Measurements from ENCODE around the gene HDAC4.

HDAC4 gene

DNA sequence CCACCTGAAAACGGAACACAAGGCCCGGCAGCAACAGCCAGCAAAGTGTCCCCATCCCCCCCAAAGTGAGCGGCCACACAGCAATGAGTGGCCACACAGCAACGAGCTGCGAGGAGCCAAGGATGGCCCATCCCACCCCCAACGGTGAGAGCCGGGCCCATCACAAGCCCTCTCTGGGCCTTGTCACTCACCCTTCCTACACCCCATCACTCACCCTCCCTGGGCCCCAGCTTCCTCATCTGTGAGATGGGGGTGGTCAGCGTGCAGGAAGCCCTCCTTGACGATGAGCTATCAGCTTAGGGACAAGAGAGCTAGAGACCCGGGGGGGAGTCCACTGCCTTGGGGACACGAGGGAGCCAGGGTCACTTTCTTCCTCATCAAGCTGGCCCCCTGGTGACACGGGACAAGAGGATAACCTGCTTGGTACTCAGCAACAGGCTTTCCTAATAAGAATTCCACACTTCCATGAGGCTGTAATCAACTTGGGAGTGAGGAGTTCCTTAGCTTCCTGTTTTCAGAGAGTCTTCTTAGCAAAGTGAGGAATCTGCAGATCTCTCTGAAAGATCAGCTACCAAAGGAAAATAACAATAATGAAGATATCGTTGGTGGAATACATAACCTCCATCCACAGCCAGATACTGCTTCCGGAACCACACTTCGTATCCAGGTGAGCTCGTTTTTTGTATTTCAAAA is 92.8 kb downstream of the HDAC4 start:
- DNase-seq (ENCODE audit: low spot score), result no peak

DNA sequence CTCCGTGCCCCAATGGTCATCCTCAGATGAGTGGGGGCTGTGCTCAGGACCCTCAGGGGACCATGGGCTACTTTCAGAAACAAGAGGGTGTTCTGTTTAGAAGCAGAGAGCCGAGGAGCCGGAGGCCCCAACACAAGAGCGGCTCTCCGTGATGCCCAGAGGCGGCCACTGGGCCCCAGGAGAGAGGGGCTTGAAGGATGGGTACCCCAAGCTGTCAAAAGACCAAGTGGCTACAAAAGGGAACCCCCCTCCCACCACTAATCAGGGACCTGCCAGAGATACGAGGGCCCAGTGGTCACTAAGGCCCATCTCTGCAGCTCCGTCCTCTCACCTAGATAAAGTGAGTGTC is 93.6 kb downstream of the HDAC4 start:
- no peak for DNase-seq (ENCODE audit: low spot score)

DNA sequence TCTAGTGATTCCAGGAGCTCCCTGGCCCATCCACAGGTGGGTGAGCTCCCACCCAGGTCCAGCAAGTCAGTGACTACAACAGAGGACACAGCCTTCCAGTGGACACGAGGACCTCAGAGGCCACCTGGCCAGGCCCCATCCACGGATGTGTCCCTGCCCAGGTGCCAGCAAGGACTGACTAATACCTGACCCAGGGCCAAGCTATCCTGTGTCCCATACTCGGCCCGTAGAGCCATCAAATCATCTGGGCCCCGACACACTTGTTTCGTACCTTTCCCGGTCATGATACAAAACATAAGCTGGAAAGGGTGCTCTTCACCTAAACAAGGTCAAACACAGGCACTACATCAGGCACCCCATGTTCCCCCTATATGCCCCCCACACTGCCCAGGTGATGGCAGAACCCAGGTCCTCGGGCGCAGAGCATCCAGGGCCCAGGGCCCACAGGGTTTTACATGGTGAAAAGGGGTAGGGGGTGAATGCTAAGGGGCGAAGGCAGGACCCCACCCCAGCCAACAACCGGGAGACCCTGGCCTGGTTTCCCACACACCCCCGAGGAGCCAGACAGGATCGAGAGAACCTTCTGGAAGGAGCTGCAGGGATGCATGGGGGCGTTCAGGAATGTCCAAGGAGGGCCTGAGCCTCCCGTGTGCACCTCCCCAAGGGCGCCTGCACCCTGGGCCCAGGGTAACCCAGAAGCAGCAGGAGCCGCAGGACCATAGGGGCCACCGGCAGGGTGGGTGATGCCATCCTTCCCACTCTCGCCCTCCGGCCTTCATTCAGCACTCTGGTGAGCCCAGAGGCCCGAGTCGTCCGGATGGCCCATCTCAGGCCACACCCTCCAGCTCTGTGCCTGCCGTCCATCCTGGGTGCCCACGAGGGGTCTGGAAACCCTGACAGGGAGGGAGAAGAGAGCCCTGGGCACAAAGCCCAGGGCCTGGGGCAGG is 94.3 kb downstream of the HDAC4 start:
- DNase-seq (ENCODE audit: low spot score), result no peak

DNA sequence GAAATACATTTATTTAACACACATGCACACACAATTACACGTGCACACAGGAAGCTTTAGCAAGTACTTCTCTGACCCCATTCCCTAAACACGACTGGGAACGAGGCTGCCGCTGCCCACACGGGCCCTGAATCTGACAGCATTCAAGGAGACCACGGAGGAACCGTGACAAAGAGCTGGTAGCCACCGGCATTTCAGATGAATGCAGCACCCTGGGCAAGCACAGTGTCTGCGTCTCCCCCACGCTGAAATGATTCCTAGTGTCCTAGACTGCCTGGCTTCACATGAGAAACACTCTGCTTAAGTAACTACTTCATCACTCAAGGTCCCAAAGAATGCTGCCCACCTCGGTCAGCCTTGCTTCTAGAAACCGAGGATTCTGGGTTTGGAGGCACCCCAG is 95.0 kb downstream of the HDAC4 start:
- no peak for DNase-seq (ENCODE audit: low spot score)

DNA sequence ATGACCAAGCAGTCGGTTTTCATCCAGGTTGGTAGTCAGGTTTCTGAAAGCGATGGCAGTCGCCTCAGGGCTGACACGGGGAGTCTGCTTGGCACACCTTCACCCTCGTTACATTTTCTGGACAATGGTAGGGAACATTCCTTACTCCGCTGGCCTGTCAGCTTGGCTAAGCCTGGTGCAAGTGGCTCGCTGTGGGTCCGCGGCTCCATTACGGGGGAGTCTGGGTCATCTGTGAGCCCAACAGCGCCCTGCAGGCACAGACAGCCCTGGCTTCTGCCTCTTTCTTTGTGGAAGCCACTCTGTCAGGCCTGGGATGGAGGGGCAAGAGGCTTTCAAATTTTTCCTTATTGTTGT is 95.6 kb downstream of the HDAC4 start:
- no peak for DNase-seq (ENCODE audit: low spot score)

DNA sequence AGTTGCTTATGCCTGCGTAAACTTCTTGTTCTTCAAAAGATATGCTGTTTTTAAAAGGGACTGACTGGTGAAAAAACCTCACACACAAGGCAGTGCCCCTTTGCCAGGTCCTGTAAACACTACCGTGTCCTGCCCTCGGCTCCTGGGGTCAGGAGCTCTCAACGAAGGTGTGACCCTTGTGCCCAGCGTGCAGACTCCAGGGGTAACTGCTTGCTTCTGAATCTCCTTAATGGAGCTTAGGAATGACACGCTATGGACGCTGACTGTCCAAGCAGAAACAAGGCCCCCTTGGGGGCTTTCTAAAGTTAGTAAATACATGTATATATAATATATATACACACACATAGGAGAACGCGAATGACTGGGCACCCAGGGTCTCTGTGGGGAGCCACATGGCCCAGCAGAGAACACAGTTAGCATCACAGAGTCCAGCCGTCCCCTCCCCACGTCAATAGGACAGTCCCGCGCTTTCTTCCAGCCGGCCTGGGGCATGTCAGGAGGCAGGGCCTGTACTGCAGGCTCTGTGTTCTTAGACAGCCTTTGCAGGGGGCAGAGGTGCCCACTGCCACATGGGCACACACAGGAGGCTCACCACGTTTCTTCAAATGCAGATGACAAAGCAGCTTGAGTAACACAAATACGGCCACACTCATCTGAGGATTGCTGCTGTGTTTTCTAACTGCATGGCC is 96.1 kb downstream of the HDAC4 start:
- DNase-seq (ENCODE audit: low spot score), result no peak

DNA sequence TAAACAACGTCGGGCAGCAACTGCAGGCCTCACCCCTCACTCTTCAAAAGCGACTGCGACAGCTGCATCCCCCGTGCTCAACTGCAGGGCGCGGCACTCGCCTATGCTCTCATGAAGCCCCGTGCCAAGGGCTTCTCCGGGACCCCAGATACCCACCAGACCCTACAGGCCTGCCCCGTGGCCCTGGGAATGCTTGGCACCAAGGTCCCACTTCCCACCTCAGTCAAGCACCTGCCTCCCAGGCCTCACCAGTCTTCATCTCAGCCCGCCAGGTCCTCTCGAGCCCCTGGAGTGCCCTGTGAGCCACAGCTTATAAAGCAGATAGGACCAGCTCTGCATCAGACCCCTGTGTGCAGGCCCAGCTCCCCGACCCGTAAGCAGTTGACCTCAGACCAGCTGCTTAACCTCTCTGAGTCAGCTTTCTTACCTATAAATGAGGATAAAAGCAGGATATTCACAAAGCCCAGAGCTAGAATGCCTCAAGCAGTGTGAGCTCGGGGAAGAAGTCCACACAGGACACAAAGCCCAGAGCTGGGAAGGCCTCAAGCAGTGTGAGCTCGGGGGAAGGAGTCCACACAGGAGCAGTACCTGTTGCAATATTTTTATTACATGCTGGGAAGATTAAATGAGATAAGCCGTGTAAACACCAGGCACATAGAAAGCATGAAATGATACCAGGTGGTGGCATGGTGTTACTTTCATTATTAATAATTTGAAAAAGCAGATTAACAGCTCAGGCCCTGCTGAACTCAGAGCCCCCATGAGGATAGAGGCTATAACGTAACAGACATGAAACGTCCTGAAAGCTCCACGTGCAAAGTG is 96.9 kb downstream of the HDAC4 start:
- no peak for DNase-seq (ENCODE audit: low spot score)

DNA sequence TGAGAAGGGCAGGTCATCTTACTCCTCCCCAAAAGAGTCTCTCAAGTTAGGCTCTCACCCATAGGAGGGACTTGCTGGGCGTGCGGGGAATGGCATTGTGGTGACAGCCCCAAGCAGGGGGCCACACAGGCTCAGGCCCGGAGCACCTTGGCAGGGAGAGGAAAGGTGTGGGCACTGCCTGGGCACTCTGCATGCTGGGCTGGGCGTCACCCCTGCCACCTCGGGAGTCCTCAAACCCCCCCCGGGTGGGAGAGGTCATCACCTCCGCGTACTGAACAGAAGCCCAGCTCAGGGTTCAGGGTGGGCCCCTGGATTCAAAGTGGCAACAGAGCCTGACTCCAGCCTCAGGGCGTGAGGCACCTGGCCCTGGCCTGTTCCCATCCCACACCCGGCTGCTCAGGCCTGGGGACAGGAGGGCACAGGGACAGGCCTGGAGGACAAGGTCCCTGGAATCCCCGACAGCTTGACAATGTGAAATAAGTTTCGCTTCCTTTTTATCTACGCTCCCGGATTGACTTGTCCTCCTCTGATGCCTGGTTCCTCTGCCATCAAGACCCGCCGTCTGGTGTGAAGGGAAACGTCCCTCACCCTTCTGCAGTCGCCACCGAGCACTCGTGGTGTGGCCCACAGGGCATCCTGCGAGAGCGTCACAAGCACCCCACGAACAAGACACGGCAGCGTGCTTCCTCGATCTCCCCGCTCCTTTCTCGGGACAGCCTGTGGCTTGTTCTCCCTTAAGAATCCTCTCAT is 97.8 kb downstream of the HDAC4 start:
- DNase-seq (ENCODE audit: low spot score), result no peak

DNA sequence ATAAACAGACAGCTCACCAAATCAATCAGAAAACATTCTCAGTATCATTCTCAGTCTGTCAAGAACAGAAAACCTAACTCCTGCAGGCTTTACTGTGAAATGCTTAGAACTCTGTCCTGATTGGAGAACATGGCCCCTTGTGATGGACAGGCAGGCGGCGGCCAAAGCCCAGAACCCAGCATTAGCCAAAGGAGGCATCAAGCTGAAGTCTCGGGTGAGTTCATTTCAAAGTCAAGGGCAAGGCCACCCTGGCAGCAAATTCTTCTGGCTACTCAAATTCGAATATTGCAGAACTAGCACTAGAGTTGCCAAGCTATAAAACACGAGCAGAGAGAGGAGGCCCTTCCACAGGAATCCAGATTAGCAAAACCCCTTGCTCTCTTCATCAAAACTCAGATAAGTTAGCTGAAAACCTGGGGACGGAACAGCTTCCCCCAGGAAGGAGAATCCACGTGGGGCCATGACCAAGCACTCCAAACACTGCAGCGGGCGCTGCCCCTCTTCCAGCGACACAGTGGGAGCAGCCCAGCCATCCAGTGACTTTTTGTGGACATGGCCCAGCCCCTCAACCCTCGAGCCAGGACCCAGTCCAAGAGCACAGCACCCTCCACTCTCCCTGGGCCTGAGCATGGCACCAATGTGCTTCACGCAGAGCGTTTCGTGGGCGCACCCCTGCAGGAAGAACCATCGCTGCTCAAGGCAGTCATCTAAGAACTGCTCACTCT is 98.6 kb downstream of the HDAC4 start:
- no peak for DNase-seq (ENCODE audit: low spot score)

DNA sequence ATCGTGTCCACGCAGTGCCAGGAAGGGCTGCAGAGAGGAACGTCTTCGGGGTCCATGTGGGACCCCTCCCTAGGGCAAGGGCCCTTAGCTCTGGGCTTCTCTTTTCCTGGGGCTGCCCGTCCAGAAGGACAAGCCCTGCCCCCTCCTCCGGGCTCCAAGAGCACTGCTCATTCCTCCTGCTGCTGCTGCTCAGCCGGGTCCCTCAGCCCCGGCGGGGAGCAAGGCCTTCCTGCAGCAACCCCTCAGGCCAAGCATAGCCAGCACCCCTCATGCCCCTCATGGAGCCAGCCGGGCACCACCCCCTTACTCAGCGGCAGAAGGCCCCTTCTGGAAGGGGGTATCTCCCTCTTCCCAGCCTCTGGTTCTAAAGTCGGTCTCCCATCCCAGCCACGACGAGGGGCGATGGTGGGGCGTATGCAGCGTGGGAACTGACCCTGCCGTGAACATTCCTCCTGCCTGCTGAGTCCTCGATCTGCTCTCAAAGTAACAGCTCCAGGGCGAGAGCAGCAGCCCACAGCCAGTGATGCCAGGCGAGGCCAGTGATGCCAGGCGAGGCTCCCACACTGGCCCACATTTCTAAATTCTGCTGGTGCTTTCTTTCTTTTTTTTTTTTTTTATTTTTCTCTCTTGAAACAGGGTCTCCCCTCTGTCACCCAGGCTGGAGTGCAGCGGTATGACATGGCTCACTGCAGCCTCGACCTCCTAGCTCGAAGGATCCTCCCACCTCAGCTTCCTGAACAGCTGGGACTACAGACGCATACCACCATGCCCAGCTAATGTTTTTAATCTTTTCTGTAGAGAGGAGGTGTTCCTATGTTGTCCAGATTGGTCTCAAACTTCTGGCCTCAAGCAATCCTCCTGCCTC is 99.7 kb downstream of the HDAC4 start:
- no peak for DNase-seq (ENCODE audit: low spot score)

DNA sequence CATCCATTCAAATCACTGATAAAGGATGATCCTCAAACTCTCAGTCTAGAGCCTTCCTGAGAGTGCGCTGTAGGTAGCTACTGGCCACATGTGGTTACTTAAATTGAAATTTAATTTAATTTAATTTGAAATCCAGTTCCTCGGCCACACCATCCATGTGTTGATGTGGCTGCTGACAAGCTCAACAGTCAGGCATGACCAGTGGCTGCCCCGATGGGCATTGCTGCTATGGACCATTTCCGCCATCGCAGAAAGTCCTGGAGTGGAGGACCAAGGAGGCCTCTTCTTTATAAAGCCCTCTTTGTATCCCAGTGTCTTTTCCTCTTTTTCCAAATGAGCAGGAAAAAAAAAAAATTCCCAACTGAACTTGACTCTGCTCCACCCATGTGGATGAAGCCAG is 100.6 kb downstream of the HDAC4 start:
- no peak for DNase-seq (ENCODE audit: low spot score)

DNA sequence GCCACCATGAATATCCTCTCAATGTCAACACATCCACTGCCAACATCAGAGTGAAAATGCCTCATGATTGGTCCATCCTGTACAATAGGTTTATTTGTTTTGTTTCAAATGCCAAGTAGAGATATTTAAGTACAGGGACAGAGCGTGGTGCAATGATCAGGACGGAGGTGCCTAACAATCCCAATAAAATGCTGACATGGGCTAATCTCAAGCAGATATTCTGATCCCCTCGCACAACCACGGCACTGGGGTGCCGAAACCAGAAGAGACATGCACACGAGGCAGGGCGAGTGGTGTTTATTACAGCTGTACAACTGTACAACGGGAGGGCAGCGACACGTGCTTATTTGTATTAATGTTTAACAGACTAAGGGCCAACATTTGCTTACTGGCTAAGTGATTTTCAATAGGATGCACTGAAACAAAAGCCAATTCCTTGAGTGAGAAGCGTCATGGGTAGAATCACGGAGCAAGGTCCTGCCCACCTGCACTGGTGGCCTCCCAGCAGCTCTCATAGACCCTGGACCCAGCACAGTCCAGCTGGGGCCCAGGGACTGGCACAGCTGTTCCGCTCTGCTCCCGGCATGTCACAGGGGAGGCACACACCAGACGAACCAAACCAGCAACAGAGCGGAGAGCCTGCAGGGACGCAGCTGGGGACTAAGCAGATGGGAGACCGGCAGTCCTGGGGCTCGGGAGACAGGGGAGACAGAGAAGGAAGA is 101.4 kb downstream of the HDAC4 start:
- no peak for DNase-seq (ENCODE audit: low spot score)

DNA sequence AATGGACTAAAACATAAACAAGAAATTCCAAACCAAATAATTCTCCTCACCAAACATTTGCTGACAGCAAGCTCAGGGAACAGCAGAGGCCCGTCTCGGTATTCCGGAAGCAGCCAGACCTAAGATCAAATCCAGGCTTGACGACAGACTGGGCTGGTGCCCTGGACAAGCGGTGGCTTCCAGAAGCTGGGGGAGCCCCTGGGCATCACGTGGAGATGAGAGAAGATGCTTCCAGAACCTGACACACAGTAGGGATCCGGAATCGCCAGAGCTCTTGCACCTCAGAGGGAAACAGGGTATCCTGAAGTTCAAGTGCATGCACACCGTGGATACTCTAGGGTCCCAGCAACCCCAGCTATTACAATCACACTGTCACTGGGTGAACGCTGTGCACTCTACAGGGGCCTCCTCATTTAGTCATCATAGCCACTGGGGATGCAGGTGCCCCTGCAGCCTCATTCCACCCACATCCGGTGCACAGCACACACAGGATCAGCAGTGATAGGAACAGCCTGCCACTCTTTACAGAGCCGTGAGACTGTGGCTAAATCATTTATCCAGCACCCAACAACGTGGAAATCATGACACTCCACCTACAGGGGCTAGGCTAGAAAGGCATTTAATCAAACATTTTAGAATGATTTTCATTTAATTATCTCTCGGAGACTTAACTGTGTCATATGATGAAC is 102.6 kb downstream of the HDAC4 start:
- no peak for DNase-seq (ENCODE audit: low spot score)

DNA sequence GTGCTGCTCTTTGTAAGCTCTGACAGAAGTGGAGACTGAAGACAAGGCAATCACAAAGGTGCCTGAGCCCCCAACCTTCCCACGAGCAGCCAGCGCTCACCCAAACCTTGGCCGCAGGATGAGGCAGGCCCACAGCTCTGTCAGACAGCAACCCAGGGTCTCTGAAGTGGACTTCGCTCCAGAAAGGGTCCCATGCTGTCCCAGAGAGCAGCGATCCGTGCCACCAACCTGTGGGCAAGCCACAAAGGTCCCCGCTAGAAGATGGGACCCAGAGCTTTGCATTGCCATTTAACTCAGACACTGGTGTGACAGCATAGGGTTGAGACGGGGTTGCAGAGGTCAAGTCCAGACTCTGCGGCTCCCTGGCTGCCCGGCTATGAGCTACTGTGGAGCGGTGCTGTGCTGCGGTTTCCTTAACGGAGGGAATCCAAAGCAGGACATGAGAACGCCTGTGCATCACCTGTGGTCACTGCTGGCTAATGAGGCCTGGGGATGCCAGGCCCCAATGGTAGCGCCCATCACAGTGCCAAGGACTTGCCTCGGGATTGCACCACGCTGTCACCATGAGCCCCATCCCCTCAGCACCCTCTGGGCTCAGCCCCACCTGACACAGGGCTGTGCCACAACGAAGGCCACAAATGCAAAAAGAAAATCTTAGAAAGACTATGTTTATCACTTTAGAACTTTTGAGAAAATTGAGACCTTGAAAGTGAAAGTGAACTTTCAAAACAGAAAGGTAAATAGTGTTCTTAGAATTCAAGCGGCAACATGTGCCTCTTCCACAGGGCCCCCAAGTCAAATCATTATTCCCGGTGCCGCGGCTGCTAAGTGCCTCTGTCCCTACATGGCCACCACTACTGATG is 103.4 kb downstream of the HDAC4 start:
- DNase-seq (ENCODE audit: low spot score), result no peak

DNA sequence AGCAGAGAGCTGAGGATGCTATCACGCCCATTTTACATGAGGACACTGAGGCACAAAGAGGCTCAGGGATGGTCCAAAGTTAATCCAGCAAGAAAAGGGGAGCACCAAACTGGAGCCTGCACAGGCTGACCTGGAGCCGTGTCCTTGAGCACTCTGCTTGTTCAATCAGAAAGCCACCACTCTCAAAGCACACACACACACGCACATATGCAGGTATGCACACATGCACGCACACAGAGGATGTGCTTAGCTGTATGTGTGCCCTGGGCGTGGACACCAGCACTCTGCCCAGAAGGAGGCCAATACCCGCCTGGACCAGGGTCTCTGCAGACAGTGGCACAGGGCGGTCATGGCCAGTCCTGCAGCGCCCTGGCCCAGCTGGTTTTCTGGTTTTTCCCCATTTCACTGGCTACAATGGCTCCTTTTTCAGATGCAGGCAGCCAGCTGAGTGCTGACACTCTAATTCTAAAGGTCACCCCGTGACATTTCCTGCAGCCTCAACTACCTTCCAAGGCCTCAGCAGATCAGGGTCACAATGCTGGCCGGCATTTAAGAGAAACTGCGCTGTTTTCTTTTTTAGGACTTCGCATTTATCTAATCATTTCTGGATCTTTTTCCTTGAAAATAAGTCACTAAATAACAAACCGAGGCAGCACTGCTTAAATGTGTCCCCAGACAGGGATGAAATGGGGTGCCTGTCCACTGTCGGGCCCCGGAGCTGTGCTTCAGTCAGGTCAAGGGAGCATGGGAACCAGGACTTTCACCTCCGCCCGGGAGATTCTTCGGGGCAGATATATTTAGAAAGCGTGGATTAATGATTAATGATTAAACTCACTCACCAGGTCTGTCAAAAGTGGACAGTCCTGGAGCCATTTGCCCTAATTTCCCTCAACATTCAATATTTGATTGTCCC is 104.5 kb downstream of the HDAC4 start:
- no peak for DNase-seq (ENCODE audit: low spot score)

DNA sequence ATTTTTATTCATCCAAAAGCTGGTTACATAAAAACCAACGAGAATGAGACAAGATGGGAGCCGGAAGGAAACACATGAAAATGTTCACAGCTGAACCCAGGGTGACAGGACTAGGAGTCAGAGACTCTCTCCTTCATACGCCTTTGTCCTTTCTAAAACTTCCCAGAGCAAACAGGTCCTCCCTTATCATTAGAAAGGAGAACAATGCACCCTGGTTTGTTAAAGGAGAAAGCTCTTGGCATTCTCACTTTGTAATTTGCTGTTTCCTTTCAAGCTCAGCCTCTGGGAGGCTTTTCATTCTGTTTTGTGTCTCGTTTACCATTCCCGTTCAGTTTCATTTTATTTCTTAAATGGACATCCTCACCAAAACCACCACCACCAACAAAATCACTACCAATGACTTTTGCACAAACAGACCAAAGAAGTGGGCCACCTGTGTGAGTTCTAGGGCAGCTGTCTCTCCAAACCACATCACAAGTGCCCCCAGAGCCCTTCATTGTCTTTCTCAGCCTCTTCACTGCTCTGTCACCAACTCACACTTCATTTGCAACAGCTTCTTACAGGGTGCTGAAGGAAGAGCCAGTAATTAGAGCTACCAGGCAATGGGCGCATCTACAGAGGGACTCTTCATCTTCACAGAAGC is 105.3 kb downstream of the HDAC4 start:
- DNase-seq (ENCODE audit: low spot score), result no peak
